HTR-8/SVneo (cell line): ENCODE data around the gene EPS8.
"Not testable (repeated sequence)": the region's sequence is repeated elsewhere in the genome, so short reads cannot be mapped to it uniquely, and the experiment has no call there.

Source experiments
- DNase-seq: peaks from one replicate; pipeline ENCODE4 v3.0.0; 2011; ENCODE audit warnings: low spot score, mixed read lengths; ENCODE audit not compliant: insufficient read length
- FAIRE-seq: peaks from 2 replicates; lab custom pipeline; 2011; peaks lifted over from hg19 to GRCh38; lab: Jason Lieb, UNC

The EPS8 gene

DNA sequence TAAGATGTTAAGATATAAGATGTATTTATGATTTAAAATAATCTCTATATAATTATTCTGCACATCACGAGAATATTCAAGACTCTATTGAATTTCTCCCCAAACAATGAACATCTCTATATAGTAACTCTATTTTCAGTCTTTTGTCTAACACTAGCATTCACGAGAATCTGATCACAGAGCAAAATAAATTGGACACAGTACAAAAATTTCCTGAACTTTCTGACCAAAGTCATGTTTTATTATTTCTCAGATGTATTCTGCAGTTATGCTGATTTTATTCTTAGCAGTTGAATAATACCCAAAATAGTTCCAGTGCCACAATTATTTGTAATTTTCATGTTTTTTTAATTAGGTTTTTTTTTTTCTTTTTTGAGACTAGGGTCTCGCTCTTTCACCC, 19.6 kb downstream of the EPS8 start:
- no peak for FAIRE-seq

DNA sequence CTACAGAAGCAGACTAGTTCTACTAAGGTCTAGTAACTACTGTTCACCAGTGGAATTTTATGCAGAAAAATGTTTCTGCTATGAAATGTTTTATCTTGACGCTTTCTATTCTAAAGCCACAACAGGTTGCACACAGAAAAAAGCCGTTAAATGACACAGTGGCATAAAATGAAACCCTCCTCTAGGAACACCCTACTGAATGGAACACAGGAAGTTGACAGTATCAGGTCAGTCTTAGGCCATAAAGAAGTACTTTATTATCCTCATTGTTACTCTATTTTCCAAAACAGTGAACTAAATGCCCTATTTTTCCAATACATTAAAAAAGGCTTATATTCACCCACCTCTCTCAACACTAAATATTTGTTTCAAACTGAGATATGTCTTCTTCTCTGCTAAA, 21.9 kb downstream of the EPS8 start:
- no peak for FAIRE-seq

More for the DNA sequence above, 19.6 kb downstream of the EPS8 start:
- no peak for DNase-seq

DNA sequence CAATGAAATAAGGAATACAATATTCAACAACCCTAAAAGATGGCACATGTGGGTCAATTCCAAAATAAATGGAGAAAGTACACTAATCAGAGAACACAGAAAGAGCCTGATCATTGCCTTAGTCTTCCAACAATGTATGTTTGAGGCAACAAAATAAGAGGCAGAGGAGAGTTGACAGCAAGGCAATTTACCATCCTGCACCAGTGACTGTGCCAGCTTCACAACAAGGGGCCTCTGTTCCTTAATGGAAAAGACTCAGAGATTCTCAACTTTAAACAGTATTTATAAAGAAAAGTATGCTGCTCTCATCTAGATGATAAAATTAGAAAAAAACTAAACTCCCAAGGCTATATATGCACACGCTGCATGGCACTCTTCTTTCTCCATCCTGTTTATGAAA, 25.9 kb downstream of the EPS8 start:
- DNase-seq = no peak
- no peak for FAIRE-seq

More for the DNA sequence above, 21.9 kb downstream of the EPS8 start:
- DNase-seq = no peak

DNA sequence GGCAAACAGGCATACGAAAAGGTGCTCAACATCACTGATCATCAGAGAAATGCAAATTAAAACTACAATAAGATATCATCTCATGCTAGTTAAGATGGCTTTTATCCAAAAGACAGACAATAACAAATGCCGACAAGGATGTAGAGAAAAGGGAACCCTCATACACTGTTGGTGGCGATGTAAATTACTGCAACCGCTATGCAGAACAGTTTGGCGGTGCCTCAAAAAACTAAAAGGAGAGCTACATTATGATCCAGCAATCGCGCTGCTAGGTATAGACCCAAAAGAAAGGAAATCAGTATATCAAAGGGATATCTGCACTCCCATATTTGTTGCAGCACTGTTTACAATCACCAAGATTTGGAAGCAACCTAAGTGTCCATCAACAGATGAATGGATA, 27.0 kb downstream of the EPS8 start:
- FAIRE-seq, DNase-seq: not testable (repeated sequence)

DNA sequence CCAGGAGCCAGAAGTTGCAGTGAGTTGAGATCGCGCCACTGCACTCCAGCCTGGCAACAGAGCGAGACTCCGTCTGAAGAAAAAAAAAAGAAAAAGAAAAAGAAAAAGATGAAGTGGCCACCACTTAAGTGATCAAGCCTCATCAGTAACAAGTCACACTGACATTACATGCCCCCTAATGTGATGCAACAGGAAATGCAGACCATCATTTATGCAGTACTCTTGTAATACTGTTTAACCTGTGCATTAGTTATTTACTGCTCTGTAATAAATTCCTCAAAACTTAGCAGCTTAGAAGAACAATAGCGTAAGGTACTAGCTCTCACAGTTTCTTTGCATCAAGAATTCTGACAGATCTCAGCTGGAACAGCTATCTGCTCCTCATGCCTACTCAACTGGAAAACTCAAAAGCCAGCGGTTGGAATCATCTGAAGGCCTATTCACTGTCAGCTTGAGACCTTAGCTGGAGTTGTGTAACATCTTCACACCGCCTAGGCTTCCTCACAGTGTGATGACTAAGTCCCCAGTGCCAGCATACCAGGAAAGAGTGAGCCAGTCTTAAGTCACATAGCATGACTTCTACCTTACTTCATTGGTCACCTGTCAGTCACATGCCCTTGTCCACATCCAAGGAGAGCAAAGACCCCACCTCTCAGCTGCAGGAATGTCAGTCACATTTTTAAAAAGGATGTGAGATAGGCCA, 31.5 kb downstream of the EPS8 start:
- FAIRE-seq (peak; percentile 48), DNase-seq (peak; percentile 35)

DNA sequence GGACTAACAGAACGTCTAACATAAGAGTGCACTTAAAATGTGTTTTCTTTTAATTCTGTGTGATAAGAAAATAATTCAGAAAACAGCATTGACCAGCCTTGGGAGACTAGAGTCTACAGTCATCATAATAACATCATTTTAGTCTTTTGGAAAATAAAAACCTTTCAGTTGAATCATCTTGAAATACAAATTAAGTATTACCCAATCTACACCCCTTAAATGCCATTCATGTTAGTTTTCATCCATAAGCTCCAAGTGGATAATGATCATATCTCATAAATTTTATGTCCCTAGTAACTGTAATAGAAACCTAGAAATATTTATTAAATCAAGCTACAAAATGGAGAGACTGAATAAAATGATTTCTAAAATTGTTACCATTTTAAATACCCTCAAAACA, 32.4 kb downstream of the EPS8 start:
- FAIRE-seq = no peak
- no peak for DNase-seq

DNA sequence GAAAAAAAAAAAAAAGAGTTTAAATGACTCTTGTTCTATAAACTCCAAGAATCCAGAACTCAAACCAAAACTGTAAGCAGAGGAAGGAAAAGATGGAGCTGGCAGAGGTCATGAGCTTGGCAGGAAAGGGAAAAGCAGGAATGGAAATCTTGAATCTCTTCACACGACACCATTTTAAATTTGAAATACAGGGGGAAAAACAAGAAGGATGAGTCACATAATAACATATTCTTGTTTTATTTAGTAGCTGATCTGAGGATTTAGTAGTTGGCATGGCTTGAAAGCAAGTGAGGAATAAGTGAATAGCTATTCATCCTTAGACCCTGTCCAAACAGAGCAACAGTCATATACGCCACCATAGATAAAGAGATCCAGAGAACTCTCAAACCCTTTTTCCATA, 35.0 kb downstream of the EPS8 start:
- FAIRE-seq = no peak
- no peak for DNase-seq

DNA sequence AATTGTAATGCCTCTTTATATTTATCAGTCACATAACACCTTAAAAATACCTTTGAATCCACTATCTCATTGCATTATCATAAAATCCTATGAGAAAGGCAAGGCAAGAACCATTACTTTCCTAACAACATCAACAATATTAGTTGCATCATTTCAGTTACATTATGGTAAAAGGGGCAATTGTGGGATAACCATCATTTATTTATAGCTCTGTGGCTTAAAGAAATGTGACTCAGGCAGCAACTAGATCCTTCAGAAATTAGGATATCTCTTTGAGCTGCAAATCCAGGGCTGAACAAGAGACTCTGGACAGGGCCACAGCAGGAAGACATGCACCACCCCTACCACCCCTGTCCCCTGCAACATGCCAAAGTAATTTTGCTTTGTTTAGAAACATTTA, 36.4 kb downstream of the EPS8 start:
- no peak for DNase-seq
- FAIRE-seq = no peak

DNA sequence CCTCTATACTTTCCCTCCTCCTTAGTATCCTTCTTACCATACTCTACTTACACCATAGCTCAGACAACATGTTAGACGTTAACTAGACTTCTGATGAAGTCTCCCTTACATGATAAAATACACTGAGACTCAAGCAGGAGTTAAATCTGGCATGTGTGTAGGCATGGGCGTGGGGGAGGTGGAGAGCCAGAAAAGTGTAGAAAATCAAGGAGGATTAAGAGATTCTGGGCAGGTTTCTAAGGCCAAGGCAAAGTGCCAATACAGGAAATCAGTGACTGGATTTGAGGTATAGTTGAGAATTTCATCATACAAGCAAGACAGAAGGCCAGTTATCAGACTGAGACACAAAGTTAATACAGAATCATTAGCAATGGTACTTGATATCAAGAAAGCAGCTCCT, 37.4 kb downstream of the EPS8 start:
- DNase-seq (no peak), FAIRE-seq (no peak)

DNA sequence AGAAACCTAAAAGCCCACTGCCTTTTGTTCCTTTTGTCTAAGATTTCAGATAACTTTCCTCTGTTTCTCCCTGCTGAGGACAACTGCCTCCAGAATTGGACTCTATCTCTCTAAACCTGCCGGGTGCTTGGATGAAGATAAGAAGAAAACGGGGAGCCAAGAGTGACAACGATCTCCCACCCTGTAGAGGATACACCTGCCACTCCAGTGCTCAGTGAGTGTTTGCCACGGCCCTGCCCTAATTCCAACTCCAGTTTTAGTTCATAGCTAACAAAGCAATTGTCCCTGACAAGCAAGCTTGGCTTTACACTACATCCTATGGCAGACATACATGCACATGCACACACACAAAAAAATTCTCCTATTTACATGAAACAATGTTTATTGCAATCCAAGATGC, 39.3 kb downstream of the EPS8 start:
- DNase-seq = no peak
- no peak for FAIRE-seq

DNA sequence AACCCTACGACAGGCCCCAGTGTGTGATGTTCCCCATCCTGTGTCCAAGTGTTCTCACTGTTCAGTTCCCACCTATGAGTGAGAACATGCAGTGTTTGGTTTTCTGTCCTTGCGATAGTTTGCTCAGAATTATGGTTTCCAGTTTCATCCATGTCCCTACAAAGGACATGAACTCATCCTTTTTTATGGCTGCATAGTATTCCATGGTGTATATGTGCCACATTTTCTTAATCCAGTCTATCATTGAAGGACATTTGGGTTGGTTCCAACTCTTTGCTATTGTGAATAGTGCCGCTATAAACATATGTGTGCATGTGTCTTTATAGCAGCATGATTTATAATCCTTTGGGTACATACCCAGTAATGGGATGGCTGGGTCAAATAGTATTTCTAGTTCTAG, 47.3 kb downstream of the EPS8 start:
- FAIRE-seq, DNase-seq: not testable (repeated sequence)

DNA sequence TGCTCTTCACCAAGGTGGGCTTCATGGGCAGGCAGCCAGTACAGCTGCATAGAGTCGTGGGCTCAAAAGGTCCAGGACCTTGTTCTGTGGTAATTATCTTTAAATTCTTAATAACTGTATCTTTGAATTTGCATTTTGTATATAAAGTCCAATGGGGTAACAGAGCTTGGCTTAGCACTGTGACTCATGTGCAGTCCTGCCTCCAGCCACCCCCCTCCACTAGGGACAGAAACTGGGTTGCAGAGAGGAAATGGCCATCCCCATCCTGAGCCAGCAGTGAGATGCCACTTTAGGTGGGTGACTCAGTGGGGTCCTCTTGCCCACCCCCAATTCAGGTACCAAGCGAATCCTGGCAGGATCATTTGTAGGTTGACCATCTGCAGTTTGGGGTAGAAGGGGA, 48.1 kb downstream of the EPS8 start:
- DNase-seq (no peak), FAIRE-seq (no peak)

DNA sequence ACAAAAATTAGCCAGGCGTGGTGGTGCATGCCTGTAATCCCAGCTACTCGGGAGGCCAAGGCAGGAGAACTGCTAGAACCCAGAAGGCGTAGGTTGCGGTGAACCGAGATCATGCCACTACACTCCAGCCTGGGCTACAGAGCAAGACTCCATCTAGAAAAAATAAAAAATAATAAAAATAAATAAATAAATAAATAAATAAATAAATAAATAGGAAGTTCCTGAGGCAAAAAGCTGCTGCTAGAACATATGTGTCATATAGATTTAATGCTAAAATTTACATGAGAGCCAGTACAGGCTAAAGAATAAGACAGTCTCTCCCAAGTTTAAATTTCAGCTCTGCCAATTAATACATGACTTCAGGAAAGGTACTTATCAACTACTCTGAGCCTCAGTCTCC, 48.8 kb downstream of the EPS8 start:
- FAIRE-seq, DNase-seq: not testable (repeated sequence)

DNA sequence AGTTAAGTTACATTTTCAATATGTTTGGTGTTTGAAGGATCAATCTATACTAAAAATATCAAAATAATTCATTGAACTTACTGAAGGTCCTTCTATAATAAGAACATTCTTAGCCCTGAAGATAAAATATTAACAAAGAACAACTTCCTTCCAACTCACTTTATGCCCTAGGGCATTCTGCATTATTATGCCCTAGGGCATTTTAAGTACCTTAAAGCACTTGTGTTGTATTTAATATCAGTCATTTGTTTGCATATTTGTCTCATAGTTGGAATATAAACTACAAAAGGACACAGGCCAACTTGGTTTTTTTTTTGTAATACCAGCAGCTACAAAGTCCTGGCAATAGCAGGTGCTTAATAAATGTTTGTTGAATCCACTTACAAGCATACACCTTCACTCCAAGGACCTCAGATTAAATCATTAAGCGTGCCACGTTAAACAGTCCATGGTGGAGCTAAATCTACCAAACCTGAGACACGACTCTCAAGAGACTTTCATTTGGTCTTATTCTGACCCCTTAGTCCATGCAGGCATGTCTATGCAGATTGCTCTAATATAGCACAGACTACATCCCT, 50.7 kb downstream of the EPS8 start:
- DNase-seq (no peak), FAIRE-seq (no peak)

DNA sequence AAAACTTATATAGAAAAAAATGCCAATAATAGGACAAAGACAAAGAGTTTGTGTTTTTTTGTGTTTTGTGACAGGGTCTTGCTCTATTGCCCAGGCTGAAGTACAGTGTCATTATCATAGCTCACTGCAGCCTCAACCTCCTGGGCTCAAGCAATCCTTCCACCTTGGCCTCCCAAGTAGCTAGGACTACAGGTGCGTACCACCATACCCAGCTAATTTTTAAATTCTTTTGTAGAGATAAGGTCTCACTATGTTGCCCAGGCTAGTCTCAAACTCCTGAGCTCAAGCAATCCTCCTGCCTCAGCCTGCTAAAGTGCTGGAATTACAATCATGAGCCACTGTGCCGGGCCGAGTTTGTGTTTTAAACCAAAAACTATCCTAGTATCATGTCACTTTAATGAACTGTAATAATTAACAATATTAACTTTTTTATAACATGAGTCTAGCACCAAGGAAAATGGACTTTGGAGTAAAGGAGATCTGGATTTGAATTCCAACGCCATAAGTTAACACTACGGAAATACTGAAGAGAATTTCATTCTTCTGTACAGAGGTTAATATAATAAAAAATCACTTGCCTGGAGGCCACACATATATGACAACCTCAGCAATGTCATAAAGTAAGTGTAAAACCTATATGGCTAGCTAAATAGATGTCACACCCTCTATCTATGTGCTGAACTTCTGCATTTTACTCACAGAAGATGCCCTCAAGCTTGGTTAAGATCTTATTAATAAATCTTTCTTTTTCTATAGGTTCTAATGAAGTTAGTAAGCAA, 53.2 kb downstream of the EPS8 start:
- no peak for DNase-seq

DNA sequence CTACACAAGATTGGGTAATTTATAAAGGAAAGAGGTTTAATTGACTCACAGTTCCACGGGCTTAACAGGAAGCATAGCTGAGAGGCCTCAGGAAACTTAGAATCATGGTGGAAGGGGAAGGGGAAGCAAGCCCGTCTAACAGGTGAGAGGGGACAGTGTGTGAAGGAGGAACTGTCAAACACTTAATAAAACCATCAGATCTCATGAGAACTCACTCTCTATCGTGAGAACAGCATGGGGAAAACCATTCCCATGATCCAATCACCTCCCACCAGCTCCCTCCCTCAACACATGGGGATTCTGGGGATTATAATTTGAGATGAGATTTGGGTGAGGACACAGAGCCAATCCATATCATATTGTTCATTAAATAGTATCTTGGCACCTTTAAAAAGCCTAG, 56.1 kb downstream of the EPS8 start:
- FAIRE-seq = no peak
- DNase-seq = no peak

More for the DNA sequence above, 53.2 kb downstream of the EPS8 start:
- FAIRE-seq = no peak

DNA sequence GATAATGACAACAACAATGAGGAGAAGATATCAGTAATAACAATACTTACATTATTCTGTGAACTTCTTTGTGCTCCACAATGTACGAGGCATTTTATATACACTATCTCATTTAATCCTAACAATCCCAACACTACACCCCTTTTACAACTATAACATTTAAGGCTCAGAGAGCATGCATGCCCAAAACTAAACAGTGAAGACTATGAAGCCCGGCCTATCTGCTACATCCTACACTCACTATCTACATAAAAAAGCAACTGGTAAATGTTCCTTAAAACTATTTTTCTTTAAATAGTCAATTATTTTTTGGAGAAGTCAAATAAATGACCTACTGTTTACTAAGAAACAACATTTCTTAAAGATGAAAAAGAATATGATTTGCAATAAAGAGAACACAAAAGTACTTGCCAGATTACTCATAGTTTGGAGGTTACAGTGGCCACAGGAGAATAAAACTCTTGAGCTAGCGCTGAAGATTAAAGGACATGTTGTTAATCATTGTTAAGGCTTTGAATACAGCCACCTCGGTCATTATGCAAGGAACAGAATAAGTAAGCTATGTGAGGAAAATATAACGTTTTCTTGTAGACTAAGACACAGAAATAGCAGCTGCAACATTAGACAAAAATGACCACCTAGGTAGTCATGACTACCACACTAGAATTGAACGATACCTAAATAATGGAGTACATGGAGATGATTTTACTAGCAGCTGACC, 56.7 kb downstream of the EPS8 start:
- DNase-seq (no peak), FAIRE-seq (no peak)

DNA sequence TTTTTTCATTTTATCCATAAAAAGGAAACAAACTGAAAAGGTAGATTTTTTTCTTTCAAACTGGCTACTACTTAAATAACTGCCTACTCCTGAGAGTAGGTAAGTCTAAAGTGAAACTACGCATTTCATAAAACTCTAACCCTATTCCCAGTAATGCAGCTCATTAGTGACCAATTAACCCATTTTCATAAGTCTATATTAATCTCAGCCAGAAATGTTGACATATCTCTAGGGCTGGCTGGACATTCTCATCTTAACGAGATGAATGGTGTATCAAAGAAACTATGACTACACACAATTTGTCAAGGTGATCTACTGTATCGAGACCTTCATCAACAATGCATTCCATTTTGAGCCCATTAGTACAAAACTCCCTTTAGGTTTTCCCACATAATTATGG, 57.2 kb downstream of the EPS8 start:
- FAIRE-seq (no peak), DNase-seq (no peak)

DNA sequence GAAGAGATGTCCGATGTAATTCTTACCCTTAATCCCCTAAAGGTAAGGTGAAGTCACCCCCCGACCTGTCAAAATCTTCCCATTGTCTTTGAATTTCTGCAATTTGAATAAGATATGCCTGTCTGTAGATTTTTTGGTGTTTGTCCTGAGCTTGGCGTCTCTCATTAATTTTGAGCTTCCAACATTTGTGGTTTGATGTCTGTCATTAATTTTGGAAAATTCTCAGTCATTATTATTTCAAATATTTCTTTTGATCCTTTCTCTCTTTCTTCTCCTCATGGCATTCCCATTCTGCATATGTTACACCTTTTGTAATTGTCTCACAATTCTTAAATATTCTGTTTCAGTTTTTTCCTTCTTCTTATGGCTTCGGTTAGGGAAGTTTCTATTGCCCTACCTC, 60.1 kb downstream of the EPS8 start:
- FAIRE-seq (no peak), DNase-seq (no peak)

DNA sequence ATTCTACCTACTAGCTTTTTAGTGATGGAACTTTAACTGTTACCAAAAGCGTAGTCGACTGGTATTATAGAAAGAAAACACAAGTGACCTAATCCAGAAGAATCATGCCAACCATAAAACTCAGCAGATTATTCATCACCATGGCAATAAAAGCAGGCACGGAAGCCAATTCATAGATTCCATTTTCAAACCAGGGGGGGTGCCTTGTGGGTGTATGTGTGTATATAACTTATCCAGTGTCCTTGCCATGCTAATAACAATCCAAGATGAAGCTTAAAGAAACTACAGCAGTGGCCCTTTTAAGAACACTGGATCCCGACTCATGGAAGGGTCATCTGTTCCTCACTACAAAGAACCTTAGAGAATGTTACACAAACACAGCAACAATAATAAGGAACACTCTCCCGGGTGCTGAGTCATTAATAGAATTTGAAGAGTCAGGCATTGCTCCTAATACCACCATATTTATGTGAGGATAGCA, 61.0 kb downstream of the EPS8 start:
- DNase-seq (peak; percentile 7), FAIRE-seq (no peak)

DNA sequence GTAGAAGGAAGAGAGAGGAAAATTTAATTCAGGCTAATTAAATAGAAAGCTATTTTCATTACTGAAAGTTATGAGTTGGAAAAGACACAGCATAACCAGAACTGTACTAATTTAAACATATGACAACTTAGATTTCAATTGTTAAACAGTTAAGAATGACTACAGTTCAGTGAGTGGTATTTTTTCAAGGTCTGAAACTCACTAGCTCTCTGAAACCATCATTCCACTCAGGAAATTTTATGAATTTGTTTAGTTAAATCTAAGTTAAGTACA, 62.4 kb downstream of the EPS8 start:
- FAIRE-seq = no peak

More for the DNA sequence above, 62.4 kb downstream of the EPS8 start:
- no peak for DNase-seq
